NOMO-1 (cell line): ENCODE data around the gene CCDC187.
A peak's percentile ranks its signal among the peaks of the same experiment; 100 is the strongest.

Source experiments
- DNase-seq, 2 experiments: peaks; one replicate each; lab custom pipeline; 2025; ENCODE audit not compliant: unreplicated experiment in 2 of 2; lab: John Stamatoyannopoulos, UW

The CCDC187 gene

GRCh38 chr9:136313111-136314055 lies 9.5 kb upstream of the CCDC187 start:
- no peak for DNase-seq

GRCh38 chr9:136312436-136312835 lies 8.5 kb upstream of the CCDC187 start:
- DNase-seq: peak in 1 of 2 experiments; percentile 26

- no peak for DNase-seq
Measured at GRCh38 chr9:136312009-136312375, 8.1 kb upstream of the CCDC187 start.

- no peak for DNase-seq
Measured at GRCh38 chr9:136311051-136312008, 7.4 kb upstream of the CCDC187 start.

GRCh38 chr9:136310273-136311030 lies 6.6 kb upstream of the CCDC187 start:
- no peak for DNase-seq

- DNase-seq: no peak
Measured at GRCh38 chr9:136309806-136310220, 5.9 kb upstream of the CCDC187 start.

- peak in 1 of 2 experiments; percentile 15 for DNase-seq
Measured at GRCh38 chr9:136309101-136309801, 5.4 kb upstream of the CCDC187 start.

GRCh38 chr9:136308702-136309053 lies 4.8 kb upstream of the CCDC187 start:
- DNase-seq: no peak

GRCh38 chr9:136308006-136308701 lies 4.3 kb upstream of the CCDC187 start:
- no peak for DNase-seq

- DNase-seq: no peak
Measured at GRCh38 chr9:136307215-136307750, 3.4 kb upstream of the CCDC187 start.

GRCh38 chr9:136306211-136307208 lies 2.6 kb upstream of the CCDC187 start:
- DNase-seq: no peak

GRCh38 chr9:136305804-136306203 lies 1.9 kb upstream of the CCDC187 start:
- DNase-seq: no peak

GRCh38 chr9:136304981-136305380 lies 1.1 kb upstream of the CCDC187 start:
- DNase-seq: no peak

GRCh38 chr9:136304456-136304855 lies 562 bp upstream of the CCDC187 start:
- DNase-seq: no peak

- DNase-seq: no peak
Measured at GRCh38 chr9:136303066-136303824, 649 bp downstream of the CCDC187 start.

GRCh38 chr9:136302527-136302926 lies 1.4 kb downstream of the CCDC187 start:
- no peak for DNase-seq

- DNase-seq: no peak
Measured at GRCh38 chr9:136300866-136301265, 3.0 kb downstream of the CCDC187 start.
